Heart right ventricle (tissue), 16 donors: Measurements from ENCODE around the gene SPRN. TPM values are rescaled to one million over a fixed set of nuclear protein-coding genes. Genes with fewer than 3 reads are reported as not detected.

Experiments used
- ATAC-seq, 8 donors: fragments of 200-7000 bp; cut with Tn5 transposase; one replicate each; pipeline ENCODE4 v1.9.1; 2020; ENCODE audit warnings: mild to moderate bottlenecking in 8 of 8, moderate library complexity in 8 of 8, moderate number of reproducible peaks in 1 of 8
- DNase-seq, 2 donors: peaks; one replicate each; pipeline ENCODE4 v3.0.0-alpha.2; 2020
- H3K27ac ChIP-seq, 10 donors: fragments of 200-600 bp; sonication (generic) in 2 of 10; one replicate each; pipeline versions ENCODE4 v1.5.0 to v1.8.0; 2020 to 2022; ENCODE audit warnings: mild to moderate bottlenecking in 3 of 10
- H3K27me3 ChIP-seq, 7 donors: fragments of 200-600 bp; one replicate each; pipeline ENCODE4 v1.8.0; 2021 to 2022; ENCODE audit warnings: mild to moderate bottlenecking in 2 of 7
- H3K36me3 ChIP-seq, 9 donors: fragments of 200-600 bp; sonication (generic) in 1 of 9; one replicate each; pipeline versions ENCODE4 v1.5.0 to v1.8.0; 2020 to 2022; ENCODE audit warnings: mild to moderate bottlenecking in 2 of 9
- H3K4me1 ChIP-seq, 9 donors: fragments of 200-600 bp; sonication (generic) in 1 of 9; one replicate each; pipeline versions ENCODE4 v1.5.0 to v1.8.0; 2020 to 2022; ENCODE audit warnings: mild to moderate bottlenecking in 4 of 9
- H3K4me3 ChIP-seq, 10 donors: fragments of 200-600 bp; sonication (generic) in 2 of 10; one replicate each; pipeline versions ENCODE4 v1.5.0 to v1.8.0; 2020 to 2022; ENCODE audit warnings: mild to moderate bottlenecking in 7 of 10, moderate library complexity in 2 of 10
- H3K9me3 ChIP-seq, 11 donors: fragments of 200-600 bp in 10 of 11; sonication (generic) in 2 of 11; one replicate each; pipeline versions ENCODE4 v1.5.0 to v1.8.0; 2013 to 2022; ENCODE audit warnings: mild to moderate bottlenecking in 2 of 11, control low read depth in 1 of 11, moderate library complexity in 1 of 11
- CTCF ChIP-seq, 9 donors: fragments of 200-600 bp; sonication (generic) in 2 of 9; IDR thresholded peaks; one replicate each; pipeline versions ENCODE4 v1.5.0 to v1.8.0; 2021 to 2022; ENCODE audit warnings: antibody characterized with exemption in 9 of 9, mild to moderate bottlenecking in 5 of 9, moderate library complexity in 1 of 9
- WGBS, 2 donors: extraction: QIAGEN DNeasy Blood & Tissue Kit; methylation state at CpG; one replicate each; pipeline ENCODE4 v1.1.7; 2013; ENCODE audit warnings: inconsistent platforms in 1 of 2; 5-methylcytosine and 5-hydroxymethylcytosine counted together
- intact Hi-C, 10 donors: fragments of 100-400 bp; cut with DNase I; formaldehyde crosslinking; loops; one replicate each; pipeline versions ENCODE4 v1.11.1 to v1.14.2; 2022
- polyA plus RNA-seq, 2 donors: library from polyadenylated mRNA; stranded (reverse); fragments of 200-250 nt; gene quantifications; one replicate each; pipeline ENCODE4 v1.2.3, GENCODE V29; 2013
- total RNA-seq, 10 donors: library from RNA; stranded (reverse); fragmentation: NEBNext Ultra II Directional in 3 of 10; extraction: Animal tissue kit (Norgen Biotek cat#: 25700) in 3 of 10; gene quantifications; one replicate each; pipeline versions ENCODE4 v1.2.1 to v1.2.4, GENCODE V29; 2021 to 2023
- donor health status: Arrhythmogenic right ventricular cardiomyopathy.
- donor health status: ischemic (EF 13 %, LVEDD 7.1; RV severe dilation, severe dysfunction).
- donor health status: healthy with polysubstance abuse.
- donor health status: DM: no; HTN: yes; CAD: no.
- donor health status: DM: no; HTN: no; CAD: no.
- donor health status: ischemic (EF 25% LVEDD 6.9; RV normal size, moderate dysfunction).
- donor health status: ischemic (EF 25% LVEDD 5.7; RV mildly dilated, moderate dysfunction).
- donor health status: healthy.
- donor health status: DM: yes; HTN: yes; CAD: no.
- donor health status: Ischemic cardiomyopathy.
- donor health status: ischemic (EF 35%, LVEDD 5.7; RV mildly dilated, moderate dysfunction).
- donor health status: nonischemic (EF 11% LVEDD 7.7; RV severe dilation, severe dysfunction).
- donor health status: DM: yes; HTN: yes; CAD: no.
- donor health status: PGD.
- donor health status: ischemic (EF 29% LVEDD 5.4; RV normal size, mild dysfunction).
- donor health status: nonischemic (EF 23%, LVEDD 6.1; RV moderate dilation, normal function).

Gene SPRN
- total and polyA plus RNA-seq, 12 donors = 0.07 to 0.22 (median 0.09) TPM; not detected in 9

GRCh38 chr10:133448120-133448519, 23.7 kb upstream of the SPRN start:
- intact Hi-C loops = no loop called here
- Histone ChIP-seq H3K27me3 (peaks cover 0 to 14% (median 0%) of the 10 kb centered on the region in 7 donors), H3K27ac (no peak overlapping the region), H3K4me3 (no peak overlapping the region), H3K9me3 (peaks cover 0 to 47% (median 31%) of the 10 kb centered on the region in 11 donors), H3K4me1 (no peaks in the 10 kb centered on the region), H3K36me3 (no peaks in the 10 kb centered on the region)
- ATAC-seq = no peak
- TF ChIP-seq CTCF (IDR thresholded peaks at IDR 0.05) = no peak
- no peak for DNase-seq

GRCh38 chr10:133446979-133447378, 22.6 kb upstream of the SPRN start:
- no peak for ATAC-seq
- intact Hi-C loops = no loop called here
- no peak for TF ChIP-seq CTCF (IDR thresholded peaks at IDR 0.05)
- Histone ChIP-seq H3K27me3 (peaks cover 0 to 14% (median 0%) of the 10 kb centered on the region in 7 donors), H3K36me3 (no peaks in the 10 kb centered on the region), H3K27ac (no peak overlapping the region), H3K9me3 (peaks cover 0 to 47% (median 31%) of the 10 kb centered on the region in 11 donors), H3K4me1 (no peaks in the 10 kb centered on the region), H3K4me3 (no peak overlapping the region)
- no peak for DNase-seq
- WGBS, 2 donors = 82 to 83% methylated on average over 11 of the region's 11 CpGs

- WGBS, 2 donors = 51 to 52% methylated on average over 77 to 78 of the region's 80 CpGs
- Histone ChIP-seq H3K27ac (no peak overlapping the region), H3K4me1 (no peaks in the 10 kb centered on the region), H3K27me3 (peaks cover 0 to 14% (median 0%) of the 10 kb centered on the region in 7 donors), H3K36me3 (no peaks in the 10 kb centered on the region), H3K4me3 (no peak overlapping the region), H3K9me3 (peaks cover 0 to 47% (median 31%) of the 10 kb centered on the region in 11 donors)
- intact Hi-C loops = no loop called here
- no peak for TF ChIP-seq CTCF (IDR thresholded peaks at IDR 0.05)
- peak in 1 of 8 donors; percentile 38 for ATAC-seq
- DNase-seq = no peak
Observed at GRCh38 chr10:133445751-133446708, 21.6 kb upstream of the SPRN start.

GRCh38 chr10:133445268-133445732, 20.9 kb upstream of the SPRN start:
- Histone ChIP-seq H3K9me3 (peaks cover 0 to 47% (median 31%) of the 10 kb centered on the region in 11 donors), H3K4me3 (no peak overlapping the region), H3K27me3 (peaks cover 0 to 14% (median 0%) of the 10 kb centered on the region in 7 donors), H3K36me3 (no peaks in the 10 kb centered on the region), H3K4me1 (no peaks in the 10 kb centered on the region), H3K27ac (no peak overlapping the region)
- DNase-seq = no peak
- TF ChIP-seq CTCF (IDR thresholded peaks at IDR 0.05) = no peak
- intact Hi-C loops = no loop called here
- WGBS, 2 donors = 88 to 93% methylated on average over 20 to 22 of the region's 22 CpGs
- no peak for ATAC-seq
